Neural cell (in vitro differentiated cells): ENCODE results near the gene CENPT. TPM values are rescaled to one million over a fixed set of nuclear protein-coding genes. Genes with fewer than 3 reads are reported as not detected.

Experiments used
- H2AFZ ChIP-seq: fragments of 200-600, 300-800 bp; sonication (generic), shearing (Covaris generic); 2 replicates; pipeline ENCODE4 v1.6.0; 2014; ENCODE audit warnings: low read depth, mild to moderate bottlenecking, antibody characterized with exemption, low read length, moderate library complexity
- H3F3A ChIP-seq: fragments of 200-600 bp; shearing (Covaris generic); 2 replicates; pipeline ENCODE4 v1.6.1; 2016; ENCODE audit warnings: mild to moderate bottlenecking, moderate library complexity, mixed read lengths, antibody characterized with exemption, low read length; ENCODE audit not compliant: insufficient read depth, poor library complexity, severe bottlenecking
- H3K27ac ChIP-seq: fragments of 200-600, 300-800 bp; sonication (generic), shearing (Covaris generic); 2 replicates; pipeline ENCODE4 v1.5.1; 2014; ENCODE audit warnings: mild to moderate bottlenecking, low read length, moderate library complexity
- H3K27me3 ChIP-seq: fragments of 300-800, 200-600 bp; sonication (generic), shearing (Covaris generic); 2 replicates; pipeline ENCODE4 v1.6.0; 2014; ENCODE audit warnings: mild to moderate bottlenecking, low read depth, low read length, moderate library complexity; ENCODE audit not compliant: insufficient read depth
- H3K36me3 ChIP-seq: fragments of 300-800, 200-600 bp; sonication (generic), shearing (Covaris generic); 2 replicates; pipeline ENCODE4 v1.5.1; 2014; ENCODE audit warnings: mild to moderate bottlenecking, antibody characterized with exemption, low read length, moderate library complexity; ENCODE audit not compliant: insufficient read depth
- H3K4me2 ChIP-seq: fragments of 300-800, 200-600 bp; sonication (generic), shearing (Covaris generic); 2 replicates; pipeline ENCODE4 v1.6.0; 2014; ENCODE audit warnings: mild to moderate bottlenecking, low read length
- H3K4me3 ChIP-seq: fragments of 300-800, 200-600 bp; sonication (generic), shearing (Covaris generic); 2 replicates; pipeline ENCODE4 v1.5.1; 2014; ENCODE audit warnings: mild to moderate bottlenecking, low read length, moderate library complexity
- H3K79me2 ChIP-seq: fragments of 200-600 bp; shearing (Covaris generic); replicated peaks from 2 replicates; pipeline ENCODE4 v1.6.0; 2014; ENCODE audit warnings: mild to moderate bottlenecking, low read length, moderate library complexity; ENCODE audit not compliant: insufficient read depth
- H3K9ac ChIP-seq: fragments of 300-800, 200-600 bp; sonication (generic), shearing (Covaris generic); 2 replicates; pipeline ENCODE4 v1.6.1; 2016; ENCODE audit warnings: mild to moderate bottlenecking, low read length, mixed read lengths
- H3K9me2 ChIP-seq: fragments of 200-600 bp; shearing (Covaris generic); 2 replicates; pipeline ENCODE4 v1.6.1; 2016; ENCODE audit warnings: mild to moderate bottlenecking, low read length, mixed read lengths; ENCODE audit not compliant: insufficient read depth
- H3K9me3 ChIP-seq: fragments of 200-600, 300-800 bp; sonication (generic), shearing (Covaris generic); 2 replicates; pipeline ENCODE4 v1.6.1; 2016; ENCODE audit warnings: mild to moderate bottlenecking, mixed run types, low read length, moderate library complexity, mixed read lengths
- H4K20me1 ChIP-seq: fragments of 200-600 bp; shearing (Covaris generic); 2 replicates; pipeline ENCODE4 v1.6.1; 2016; ENCODE audit warnings: mild to moderate bottlenecking, mixed run types; ENCODE audit not compliant: insufficient read depth
- CTCF ChIP-seq: fragments of 450-650 bp; IDR thresholded peaks from 2 replicates; pipeline ENCODE4 v1.5.1; 2014; ENCODE audit warnings: antibody characterized with exemption, mild to moderate bottlenecking, moderate library complexity; ENCODE audit not compliant: poor library complexity, severe bottlenecking
- EZH2 ChIP-seq: fragments of 200-600, 300-800 bp; shearing (Covaris generic), sonication (generic); IDR thresholded peaks from 2 replicates; pipeline ENCODE4 v1.6.1; 2014; ENCODE audit warnings: antibody characterized with exemption, low read length, borderline replicate concordance, mild to moderate bottlenecking; ENCODE audit not compliant: insufficient read depth, poor library complexity, severe bottlenecking
- MXI1 ChIP-seq: fragments of 450-650 bp; conservative IDR thresholded peaks from 2 replicates; pipeline ENCODE4 v1.6.1; 2014; ENCODE audit warnings: antibody characterized with exemption, mild to moderate bottlenecking; ENCODE audit not compliant: poor library complexity, severe bottlenecking
- POLR2AphosphoS5 ChIP-seq: IDR thresholded peaks from 2 replicates; pipeline ENCODE4 v1.6.1; 2012
- RAD21 ChIP-seq: fragments of 450-650 bp; conservative IDR thresholded peaks from 2 replicates; pipeline ENCODE4 v1.6.1; 2014; ENCODE audit warnings: antibody characterized with exemption, mild to moderate bottlenecking, moderate library complexity
- TAF1 ChIP-seq: IDR thresholded peaks from 2 replicates; pipeline ENCODE4 v1.6.1; 2012; ENCODE audit warnings: low read depth
- polyA plus RNA-seq: library from polyadenylated mRNA; depleted of rRNA; stranded (reverse); fragments of >200 nt; gene quantifications from 2 replicates; pipeline ENCODE4 v1.2.3, GENCODE V29; 2014
- TF ChIP-seq, protein P1 (sequence below): IDR thresholded peaks from 2 replicates; pipeline ENCODE4 v1.6.1; 2012; ENCODE audit warnings: borderline replicate concordance

The CENPT gene
- polyA plus RNA-seq, 1 donor from 2014 or later = 104 TPM

DNA sequence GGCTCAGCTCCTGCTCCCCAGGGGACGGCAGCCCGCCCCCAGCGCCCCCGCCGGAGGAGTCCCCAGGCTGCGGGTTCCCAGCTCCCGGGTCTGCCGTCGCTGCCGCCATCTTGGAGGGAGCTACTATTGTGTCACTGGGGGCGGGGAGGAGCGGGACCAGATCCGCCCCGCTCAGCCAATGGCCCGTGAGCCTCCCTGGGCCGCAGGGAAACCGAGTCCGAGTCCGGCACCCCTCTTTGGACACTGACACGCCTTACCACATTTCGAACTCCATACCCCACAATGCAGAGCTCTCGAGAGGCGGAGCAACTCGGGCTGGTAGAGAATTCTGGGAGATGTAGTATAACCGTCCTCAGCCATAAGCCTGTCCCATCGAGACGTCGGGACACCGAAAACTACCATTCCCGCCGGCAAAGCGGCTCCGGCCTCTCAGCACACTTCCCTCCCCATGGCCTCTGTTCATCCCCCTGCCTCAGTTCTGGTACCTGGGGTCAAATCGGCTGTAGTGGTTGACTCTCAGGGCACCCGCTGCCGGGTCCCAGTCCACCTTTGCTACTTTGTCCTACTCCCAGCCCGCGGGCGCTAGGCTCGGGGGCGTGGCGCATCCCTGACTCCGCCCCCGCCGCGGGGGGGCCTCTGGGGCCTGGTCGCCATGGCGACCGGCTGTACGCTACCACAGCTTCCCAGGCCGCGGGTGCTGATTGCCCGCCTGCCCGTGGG is 40.9 kb downstream of the CENPT start, which contains the start of the genes RANBP10 and TSNAXIP1:
TSS of gene RANBP10 (minus strand) at position 133 of the 720 bp plus-strand sequence. CDS start at position 109, 24 bp downstream.
TSS of gene TSNAXIP1 (plus strand) at position 462 of the 720 bp plus-strand sequence. CDS start 261 bp downstream, outside the sequence.
- Histone ChIP-seq H4K20me1 (no peaks in the 10 kb centered on the region), H3K9me2 (no peaks in the 10 kb centered on the region), H2AFZ (peak within 1 kb of the TSS; percentile 88), H3K4me3 (peak within 1 kb of the TSS; percentile 76), H3F3A (no peaks in the 10 kb centered on the region), H3K27me3 (no peaks in the 10 kb centered on the region), H3K27ac (peak within 1 kb of the TSS; percentile 81), H3K79me2 (peaks cover 44% of the 10 kb centered on the region), H3K9me3 (no peaks in the 10 kb centered on the region), H3K4me2 (peak within 1 kb of the TSS; percentile 83), H3K36me3 (no peaks in the 10 kb centered on the region), H3K9ac (peak within 1 kb of the TSS; percentile 92)
- TF ChIP-seq RAD21 (no peak), MXI1 (peak; percentile 95), POLR2AphosphoS5 (peak; percentile 93), EZH2 (no peak), TAF1 (peak; percentile 100)
- TF ChIP-seq, protein P1, sequence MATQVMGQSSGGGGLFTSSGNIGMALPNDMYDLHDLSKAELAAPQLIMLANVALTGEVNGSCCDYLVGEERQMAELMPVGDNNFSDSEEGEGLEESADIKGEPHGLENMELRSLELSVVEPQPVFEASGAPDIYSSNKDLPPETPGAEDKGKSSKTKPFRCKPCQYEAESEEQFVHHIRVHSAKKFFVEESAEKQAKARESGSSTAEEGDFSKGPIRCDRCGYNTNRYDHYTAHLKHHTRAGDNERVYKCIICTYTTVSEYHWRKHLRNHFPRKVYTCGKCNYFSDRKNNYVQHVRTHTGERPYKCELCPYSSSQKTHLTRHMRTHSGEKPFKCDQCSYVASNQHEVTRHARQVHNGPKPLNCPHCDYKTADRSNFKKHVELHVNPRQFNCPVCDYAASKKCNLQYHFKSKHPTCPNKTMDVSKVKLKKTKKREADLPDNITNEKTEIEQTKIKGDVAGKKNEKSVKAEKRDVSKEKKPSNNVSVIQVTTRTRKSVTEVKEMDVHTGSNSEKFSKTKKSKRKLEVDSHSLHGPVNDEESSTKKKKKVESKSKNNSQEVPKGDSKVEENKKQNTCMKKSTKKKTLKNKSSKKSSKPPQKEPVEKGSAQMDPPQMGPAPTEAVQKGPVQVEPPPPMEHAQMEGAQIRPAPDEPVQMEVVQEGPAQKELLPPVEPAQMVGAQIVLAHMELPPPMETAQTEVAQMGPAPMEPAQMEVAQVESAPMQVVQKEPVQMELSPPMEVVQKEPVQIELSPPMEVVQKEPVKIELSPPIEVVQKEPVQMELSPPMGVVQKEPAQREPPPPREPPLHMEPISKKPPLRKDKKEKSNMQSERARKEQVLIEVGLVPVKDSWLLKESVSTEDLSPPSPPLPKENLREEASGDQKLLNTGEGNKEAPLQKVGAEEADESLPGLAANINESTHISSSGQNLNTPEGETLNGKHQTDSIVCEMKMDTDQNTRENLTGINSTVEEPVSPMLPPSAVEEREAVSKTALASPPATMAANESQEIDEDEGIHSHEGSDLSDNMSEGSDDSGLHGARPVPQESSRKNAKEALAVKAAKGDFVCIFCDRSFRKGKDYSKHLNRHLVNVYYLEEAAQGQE = peak; percentile 99

DNA sequence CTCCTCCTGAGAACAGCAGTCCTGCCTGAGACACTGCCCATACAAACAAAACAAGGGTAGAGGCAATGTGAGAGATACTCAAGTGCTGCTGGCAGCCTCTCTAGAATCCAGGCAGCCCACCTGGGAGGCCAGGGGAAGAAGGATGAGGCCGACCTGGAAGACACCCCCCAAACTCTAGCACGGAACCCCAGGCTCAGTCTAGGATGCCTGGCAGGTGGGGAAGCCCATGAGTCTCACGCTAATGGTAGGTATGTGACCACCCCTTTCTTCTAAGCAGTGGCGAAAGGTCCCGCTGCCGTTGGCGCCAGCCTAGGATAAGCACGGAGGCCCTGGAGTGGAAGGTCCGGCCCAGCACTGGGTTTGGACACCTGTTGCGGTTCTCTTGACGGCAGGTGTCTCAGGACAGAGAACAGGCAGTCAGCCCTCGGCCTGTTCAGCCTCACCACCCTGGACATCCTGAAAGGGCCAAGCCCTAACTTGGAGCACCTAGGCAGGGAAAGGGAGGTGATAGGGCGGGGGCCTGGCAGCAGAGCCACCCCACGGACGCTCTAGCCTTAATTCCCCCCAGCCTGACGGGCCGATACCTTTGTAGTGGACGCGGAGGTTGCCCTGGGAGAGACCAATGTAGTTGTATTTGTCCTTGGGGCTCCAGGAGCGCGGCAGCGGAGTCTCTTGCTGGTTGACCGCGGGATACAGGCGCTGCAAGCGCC is 41.6 kb downstream of the CENPT start:
- H3K4me2 ChIP-seq = peak overlapping the region; percentile 83
- no peaks in the 10 kb centered on the region for H3K27me3 ChIP-seq
- H3K79me2 ChIP-seq = peaks cover 51% of the 10 kb centered on the region
- no peak for TF ChIP-seq CTCF
- no peak for TF ChIP-seq MXI1
- peak; percentile 28 for TF ChIP-seq RAD21
- no peaks in the 10 kb centered on the region for H3K9me3 ChIP-seq
- H3K9me2 ChIP-seq = no peaks in the 10 kb centered on the region
- no peaks in the 10 kb centered on the region for H3F3A ChIP-seq
- peak overlapping the region; percentile 74 for H3K27ac ChIP-seq
- peak overlapping the region; percentile 88 for H2AFZ ChIP-seq
- no peaks in the 10 kb centered on the region for H4K20me1 ChIP-seq
- no peaks in the 10 kb centered on the region for H3K36me3 ChIP-seq
- peak overlapping the region; percentile 92 for H3K9ac ChIP-seq
- H3K4me3 ChIP-seq = peak overlapping the region; percentile 76
